Type B pancreatic cell (in vitro differentiated cells): ENCODE results near the gene ZRSR2. TPM values are rescaled to one million over a fixed set of nuclear protein-coding genes. Genes with fewer than 3 reads are reported as not detected.

Experiments used
- DNase-seq: peaks from one replicate; pipeline ENCODE4 v3.0.0; 2021; ENCODE audit warnings: mixed read lengths; ENCODE audit not compliant: unreplicated experiment; ENCODE audit errors: extremely low spot score
- H3K27ac Mint-ChIP-seq: 2 replicates; pipeline ENCODE4 v1.8.0; 2021; ENCODE audit warnings: mild to moderate bottlenecking, mixed read lengths
- H3K27me3 Mint-ChIP-seq: 2 replicates; pipeline ENCODE4 v1.8.0; 2021; ENCODE audit warnings: mixed read lengths
- H3K36me3 Mint-ChIP-seq: 2 replicates; pipeline ENCODE4 v1.8.0; 2021; ENCODE audit warnings: mixed read lengths
- H3K4me1 Mint-ChIP-seq: one replicate; pipeline ENCODE4 v1.8.0; 2021; ENCODE audit warnings: mixed read lengths; ENCODE audit not compliant: unreplicated experiment
- H3K4me3 Mint-ChIP-seq: 2 replicates; pipeline ENCODE4 v1.8.0; 2021; ENCODE audit warnings: mild to moderate bottlenecking, mixed read lengths
- H3K9me3 Mint-ChIP-seq: 2 replicates; pipeline ENCODE4 v1.8.0; 2021; ENCODE audit warnings: mixed read lengths
- CTCF ChIP-seq: fragments of 200-600 bp; sonication (generic); conservative IDR thresholded peaks from 2 replicates; pipeline ENCODE4 v1.5.0; 2021; ENCODE audit warnings: antibody characterized with exemption, mild to moderate bottlenecking
- total RNA-seq: library from RNA; stranded (reverse); gene quantifications from 2 replicates; pipeline ENCODE4 v1.2.1, GENCODE V29; 2021; ENCODE audit warnings: low replicate concordance

The ZRSR2 gene
- total RNA-seq, 1 donor from 2014 or later, result 15.5 TPM

- H3K27me3 Mint-ChIP-seq, result no peaks in the 10 kb centered on the region
- no peak for TF ChIP-seq CTCF
- H3K4me3 Mint-ChIP-seq, result no peak overlapping the region
- no peak for DNase-seq
- no peaks in the 10 kb centered on the region for H3K9me3 Mint-ChIP-seq
- H3K27ac Mint-ChIP-seq, result no peak overlapping the region
- no peaks in the 10 kb centered on the region for H3K4me1 Mint-ChIP-seq
- peaks cover 35% of the 10 kb centered on the region for H3K36me3 Mint-ChIP-seq
These were observed 22.1 kb downstream of the ZRSR2 start for GRCh38 chrX:15812192-15812938.

- Mint-ChIP-seq H3K27me3 (no peaks in the 10 kb centered on the region), H3K4me3 (no peak overlapping the region), H3K36me3 (peaks cover 37% of the 10 kb centered on the region), H3K9me3 (no peaks in the 10 kb centered on the region), H3K4me1 (no peaks in the 10 kb centered on the region), H3K27ac (no peak overlapping the region)
- no peak for TF ChIP-seq CTCF
- DNase-seq, result no peak
These were observed 23.1 kb downstream of the ZRSR2 start for GRCh38 chrX:15813416-15813815.

GRCh38 chrX:15814771-15815365 is 24.6 kb downstream of the ZRSR2 start:
- Mint-ChIP-seq H3K9me3 (no peaks in the 10 kb centered on the region), H3K27me3 (no peaks in the 10 kb centered on the region), H3K36me3 (peaks cover 33% of the 10 kb centered on the region), H3K4me3 (no peak overlapping the region), H3K27ac (no peak overlapping the region), H3K4me1 (no peaks in the 10 kb centered on the region)
- no peak for DNase-seq
- TF ChIP-seq CTCF, result no peak

GRCh38 chrX:15815779-15816437 is 25.6 kb downstream of the ZRSR2 start:
- DNase-seq, result no peak
- Mint-ChIP-seq H3K4me3 (no peak overlapping the region), H3K27me3 (no peaks in the 10 kb centered on the region), H3K4me1 (no peaks in the 10 kb centered on the region), H3K9me3 (no peaks in the 10 kb centered on the region), H3K27ac (no peak overlapping the region), H3K36me3 (peaks cover 38% of the 10 kb centered on the region)
- peak; percentile 68 for TF ChIP-seq CTCF

GRCh38 chrX:15816438-15816809 is 26.1 kb downstream of the ZRSR2 start:
- H3K36me3 Mint-ChIP-seq, result peaks cover 42% of the 10 kb centered on the region
- no peaks in the 10 kb centered on the region for H3K27me3 Mint-ChIP-seq
- H3K4me3 Mint-ChIP-seq, result no peak overlapping the region

More at GRCh38 chrX:15816438-15816809, 26.1 kb downstream of the ZRSR2 start:
- no peaks in the 10 kb centered on the region for H3K4me1 Mint-ChIP-seq
- peak; percentile 25 for TF ChIP-seq CTCF
- H3K9me3 Mint-ChIP-seq, result no peaks in the 10 kb centered on the region
- DNase-seq, result no peak
- no peak overlapping the region for H3K27ac Mint-ChIP-seq
